Skeletal muscle satellite cell (primary cell): ENCODE results near the gene ZNF221. TPM values are rescaled to one million over a fixed set of nuclear protein-coding genes. Genes with fewer than 3 reads are reported as not detected.
A peak's percentile ranks its signal among the peaks of the same experiment; 100 is the strongest.

Source experiments
- H3K27me3 ChIP-seq: 2 replicates; pipeline ENCODE4 v1.7.0; 2013; ENCODE audit warnings: low read length; ENCODE audit not compliant: control insufficient read depth, insufficient read depth
- H3K36me3 ChIP-seq: 2 replicates; pipeline ENCODE4 v1.7.0; 2013; ENCODE audit warnings: mild to moderate bottlenecking, control low read depth, low read length; ENCODE audit not compliant: insufficient read depth
- H3K4me1 ChIP-seq: 2 replicates; pipeline ENCODE4 v1.7.0; 2013; ENCODE audit warnings: low read length; ENCODE audit not compliant: control insufficient read depth, insufficient read depth
- H3K4me2 ChIP-seq: 2 replicates; pipeline ENCODE4 v1.7.0; 2013; ENCODE audit warnings: mild to moderate bottlenecking, low read length
- H3K4me3 ChIP-seq: 2 replicates; pipeline ENCODE4 v1.7.0; 2013; ENCODE audit warnings: low read length
- H3K9ac ChIP-seq: 2 replicates; pipeline ENCODE4 v1.7.0; 2013; ENCODE audit warnings: mild to moderate bottlenecking, low read depth, low read length, moderate library complexity
- H3K9me3 ChIP-seq: replicated peaks from 2 replicates; pipeline ENCODE4 v1.7.0; 2013; ENCODE audit warnings: mild to moderate bottlenecking, control low read depth, low read length
- total RNA-seq: library from RNA; depleted of rRNA; stranded (reverse); fragments of >200 nt; gene quantifications from 2 replicates; pipeline ENCODE4 v1.2.3, GENCODE V29; 2012; rRNA removed

ZNF221 gene
- 4.8 and 5.5 TPM in 2 replicates for total RNA-seq

GRCh38 chr19:43950834-43951645 lies at the start of gene ZNF221:
ZNF221 (plus strand) TSS chr19:43951228; CDS start chr19:43962727, 11,499 bp downstream.
- Histone ChIP-seq H3K27me3 (no peaks in the 10 kb centered on the region), H3K36me3 (peaks cover 3% of the 10 kb centered on the region), H3K4me1 (no peaks in the 10 kb centered on the region), H3K4me2 (peak within 1 kb of the TSS; percentile 75), H3K4me3 (peak within 1 kb of the TSS; percentile 78), H3K9me3 (no peaks in the 10 kb centered on the region), H3K9ac (peak within 1 kb of the TSS; percentile 86)

GRCh38 chr19:43901395-43902390 lies 49.3 kb upstream of the ZNF221 start:
- no peaks in the 10 kb centered on the region for H3K36me3 ChIP-seq

GRCh38 chr19:43902399-43902798 lies 48.6 kb upstream of the ZNF221 start:
- peaks cover 11% of the 10 kb centered on the region for H3K4me1 ChIP-seq
- H3K4me3 ChIP-seq, result peak overlapping the region; percentile 85
- H3K9me3 ChIP-seq, result peaks cover 3% of the 10 kb centered on the region
- peak overlapping the region; percentile 89 for H3K4me2 ChIP-seq
- no peak overlapping the region for H3K9ac ChIP-seq
- no peaks in the 10 kb centered on the region for H3K36me3 ChIP-seq
- H3K27me3 ChIP-seq, result no peaks in the 10 kb centered on the region

More at GRCh38 chr19:43901395-43902390, 49.3 kb upstream of the ZNF221 start:
- Histone ChIP-seq H3K4me2 (peak overlapping the region; percentile 89), H3K9ac (peak overlapping the region; percentile 79), H3K9me3 (peaks cover 3% of the 10 kb centered on the region), H3K27me3 (no peaks in the 10 kb centered on the region), H3K4me1 (peaks cover 11% of the 10 kb centered on the region), H3K4me3 (peak overlapping the region; percentile 85)

- H3K36me3 ChIP-seq, result no peaks in the 10 kb centered on the region
- H3K9ac ChIP-seq, result no peak overlapping the region
- H3K9me3 ChIP-seq, result peaks cover 3% of the 10 kb centered on the region
- peaks cover 10% of the 10 kb centered on the region for H3K4me1 ChIP-seq
- H3K4me2 ChIP-seq, result no peak overlapping the region
- no peak overlapping the region for H3K4me3 ChIP-seq
- no peaks in the 10 kb centered on the region for H3K27me3 ChIP-seq
Observed at GRCh38 chr19:43905897-43906296, 45.1 kb upstream of the ZNF221 start.

GRCh38 chr19:43906774-43907173 lies 44.3 kb upstream of the ZNF221 start:
- no peak overlapping the region for H3K4me3 ChIP-seq
- peaks cover 4% of the 10 kb centered on the region for H3K4me1 ChIP-seq
- H3K9me3 ChIP-seq, result peaks cover 3% of the 10 kb centered on the region
- no peaks in the 10 kb centered on the region for H3K36me3 ChIP-seq
- H3K27me3 ChIP-seq, result no peaks in the 10 kb centered on the region
- no peak overlapping the region for H3K9ac ChIP-seq
- H3K4me2 ChIP-seq, result no peak overlapping the region

GRCh38 chr19:43908659-43909058 lies 42.4 kb upstream of the ZNF221 start:
- Histone ChIP-seq H3K4me1 (no peaks in the 10 kb centered on the region), H3K27me3 (no peaks in the 10 kb centered on the region), H3K4me2 (no peak overlapping the region), H3K9ac (no peak overlapping the region), H3K9me3 (peaks cover 13% of the 10 kb centered on the region), H3K36me3 (peaks cover 12% of the 10 kb centered on the region), H3K4me3 (no peak overlapping the region)

GRCh38 chr19:43910884-43911283 lies 40.1 kb upstream of the ZNF221 start:
- peaks cover 35% of the 10 kb centered on the region for H3K9me3 ChIP-seq
- H3K36me3 ChIP-seq, result peaks cover 34% of the 10 kb centered on the region
- no peaks in the 10 kb centered on the region for H3K27me3 ChIP-seq

GRCh38 chr19:43913383-43913782 lies 37.6 kb upstream of the ZNF221 start:
- Histone ChIP-seq H3K4me1 (no peaks in the 10 kb centered on the region), H3K4me3 (no peak overlapping the region)

More at GRCh38 chr19:43910884-43911283, 40.1 kb upstream of the ZNF221 start:
- H3K9ac ChIP-seq, result no peak overlapping the region
- no peaks in the 10 kb centered on the region for H3K4me1 ChIP-seq
- H3K4me3 ChIP-seq, result no peak overlapping the region
- no peak overlapping the region for H3K4me2 ChIP-seq

GRCh38 chr19:43914051-43914450 lies 37.0 kb upstream of the ZNF221 start:
- H3K9ac ChIP-seq, result no peak overlapping the region
- H3K36me3 ChIP-seq, result peaks cover 63% of the 10 kb centered on the region
- no peaks in the 10 kb centered on the region for H3K27me3 ChIP-seq
- peaks cover 39% of the 10 kb centered on the region for H3K9me3 ChIP-seq
- no peak overlapping the region for H3K4me3 ChIP-seq
- no peak overlapping the region for H3K4me2 ChIP-seq
- H3K4me1 ChIP-seq, result no peaks in the 10 kb centered on the region

More at GRCh38 chr19:43913383-43913782, 37.6 kb upstream of the ZNF221 start:
- Histone ChIP-seq H3K9me3 (peaks cover 39% of the 10 kb centered on the region), H3K4me2 (no peak overlapping the region), H3K9ac (no peak overlapping the region), H3K27me3 (no peaks in the 10 kb centered on the region), H3K36me3 (peaks cover 56% of the 10 kb centered on the region)

- Histone ChIP-seq H3K4me1 (no peaks in the 10 kb centered on the region), H3K4me3 (no peak overlapping the region), H3K36me3 (peaks cover 79% of the 10 kb centered on the region), H3K4me2 (no peak overlapping the region), H3K9me3 (no peaks in the 10 kb centered on the region), H3K27me3 (no peaks in the 10 kb centered on the region), H3K9ac (no peak overlapping the region)
Observed at GRCh38 chr19:43923875-43924274, 27.2 kb upstream of the ZNF221 start.

GRCh38 chr19:43928820-43929219 lies 22.2 kb upstream of the ZNF221 start:
- no peaks in the 10 kb centered on the region for H3K9me3 ChIP-seq
- peaks cover 1% of the 10 kb centered on the region for H3K4me1 ChIP-seq
- no peaks in the 10 kb centered on the region for H3K27me3 ChIP-seq
- H3K4me3 ChIP-seq, result no peak overlapping the region
- H3K36me3 ChIP-seq, result peaks cover 77% of the 10 kb centered on the region
- no peak overlapping the region for H3K9ac ChIP-seq
- no peak overlapping the region for H3K4me2 ChIP-seq
